IMR-90 (cell line): Measurements from ENCODE around the gene ADGRF5.

Experiments used
- CEBPB ChIP-seq: IDR thresholded peaks from 2 replicates; pipeline ENCODE4 v1.6.1; 2012; ENCODE audit warnings: low read depth, low read length, improper control_type of control experiment
- CTCF ChIP-seq: conservative IDR thresholded peaks from 2 replicates; pipeline ENCODE4 v1.5.1; 2012; ENCODE audit warnings: mild to moderate bottlenecking, low read depth, low read length, improper control_type of control experiment

GRCh38 chr6:46848684-46849360 lies 72.9 kb downstream of the ADGRF5 start:
- TF ChIP-seq CTCF: peak; percentile 90
- TF ChIP-seq CEBPB: no peak
